Activated CD4-positive, alpha-beta T cell treated with anti-CD3 and anti-CD28 coated beads for 24 hours (primary cell): Measurements from ENCODE around the gene GPR84.

Source experiments
- DNase-seq, 2 donors: peaks; one replicate each; pipeline ENCODE4 v3.0.0-alpha.2; 2020; ENCODE audit warnings: low read depth in 2 of 2

GPR84 gene

DNA sequence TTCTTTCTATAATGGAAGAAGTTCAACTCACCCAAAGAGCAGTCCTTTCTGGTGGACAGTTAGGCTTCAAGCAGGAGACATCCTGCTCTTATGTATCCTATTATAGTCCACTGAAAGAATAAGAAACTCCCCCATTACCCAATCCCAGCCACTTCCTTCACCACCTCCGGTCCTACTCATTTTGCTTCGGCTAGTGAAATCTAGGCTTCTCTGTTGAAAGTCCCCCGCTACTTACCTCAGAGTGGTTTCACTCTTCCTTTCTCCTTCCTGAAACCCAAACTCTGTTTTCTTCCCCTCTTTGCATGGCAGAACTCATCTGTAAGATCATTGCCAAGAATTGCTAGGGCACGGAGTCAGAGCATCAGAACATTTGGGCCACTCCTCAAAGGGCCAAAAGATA is at the start of gene GPR84:
GPR84 (minus strand) TSS at position 74 of the 400 bp plus-strand sequence. CDS start 635 bp downstream, outside the sequence.
- no peak for DNase-seq

DNA sequence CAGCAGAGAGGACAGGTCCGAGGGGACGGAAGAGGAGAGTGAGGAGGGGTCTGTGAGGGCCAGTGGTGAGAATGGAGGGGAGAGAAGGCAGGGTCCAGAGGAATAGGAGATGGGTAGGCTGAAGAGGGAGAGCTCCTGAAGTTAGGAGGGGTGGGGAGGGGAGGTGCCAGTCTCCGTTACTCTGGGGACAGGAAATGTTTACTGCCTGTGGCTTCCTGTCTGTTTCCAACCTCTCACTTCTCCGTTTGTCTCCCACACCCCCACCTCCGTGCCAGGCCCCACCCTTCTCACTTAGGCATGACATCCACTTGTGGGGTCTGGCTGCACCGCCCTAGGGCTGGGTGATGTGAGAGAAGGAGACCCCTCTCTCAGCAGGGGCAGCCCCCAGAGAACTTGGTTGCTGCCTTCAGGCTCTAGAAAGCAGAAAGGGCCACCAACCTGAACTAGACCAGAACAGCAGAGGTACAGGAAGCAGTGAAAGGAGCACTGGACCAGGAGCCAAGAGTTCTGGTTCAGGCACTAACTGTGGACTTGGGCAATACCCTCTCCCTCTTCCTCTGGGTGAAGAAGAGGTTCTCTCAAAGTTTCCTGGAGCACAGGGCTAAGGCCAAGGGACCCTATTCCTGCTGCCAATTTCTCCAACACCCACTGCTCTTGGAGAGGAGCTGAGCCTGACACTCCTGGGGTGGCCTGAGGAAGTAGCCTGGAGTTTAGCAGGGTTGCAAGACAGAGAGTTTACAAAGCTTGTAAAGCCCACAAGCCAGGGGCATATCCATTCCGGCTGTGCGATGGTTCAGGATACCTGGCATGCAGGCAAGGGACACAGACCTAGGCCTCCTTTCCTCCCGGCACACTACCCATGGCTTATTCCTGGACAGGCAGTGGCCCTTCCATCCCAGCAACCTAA is 49.3 kb upstream of the GPR84 start:
- DNase-seq, result peak; percentile 29 to 43

DNA sequence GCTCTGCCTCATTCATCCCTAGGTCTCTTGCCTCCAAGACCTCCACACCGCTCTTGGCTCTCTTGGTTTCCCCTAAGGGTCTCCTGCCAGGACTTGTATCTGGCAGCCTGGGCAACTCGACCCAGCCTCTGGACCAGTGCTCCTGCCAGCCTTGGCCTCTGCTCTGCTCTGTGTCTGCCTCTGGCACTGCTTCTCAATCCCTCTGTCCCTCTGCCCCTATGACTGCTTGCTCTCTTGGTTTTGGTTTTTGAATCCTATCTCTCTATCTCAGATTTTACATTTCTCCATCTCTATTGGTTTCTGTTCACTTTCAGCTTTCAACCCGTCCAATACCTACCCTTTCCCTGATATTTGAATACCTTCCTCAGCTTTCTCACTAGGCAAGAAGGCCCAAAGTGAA is 48.5 kb upstream of the GPR84 start:
- DNase-seq, result no peak

DNA sequence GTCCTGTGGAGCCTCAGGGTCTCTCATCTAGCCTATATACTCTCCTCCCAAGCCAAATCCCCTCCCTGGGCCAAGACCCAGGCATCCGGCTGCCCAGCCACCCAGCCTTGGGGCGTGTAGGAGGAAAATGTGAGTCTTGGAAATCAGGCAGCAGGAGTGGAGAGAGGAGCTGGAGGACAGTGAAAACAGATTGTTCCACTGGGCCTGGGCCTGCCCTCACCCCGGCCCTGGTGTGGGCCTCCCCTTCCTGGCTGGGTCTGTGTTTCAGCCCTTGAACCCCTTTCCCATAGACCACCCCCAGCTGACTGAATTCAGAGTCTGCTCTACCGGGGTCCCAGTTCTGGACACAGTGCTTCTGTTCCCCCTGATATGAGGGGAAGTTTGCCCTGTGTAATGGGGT is 48.1 kb upstream of the GPR84 start:
- no peak for DNase-seq

DNA sequence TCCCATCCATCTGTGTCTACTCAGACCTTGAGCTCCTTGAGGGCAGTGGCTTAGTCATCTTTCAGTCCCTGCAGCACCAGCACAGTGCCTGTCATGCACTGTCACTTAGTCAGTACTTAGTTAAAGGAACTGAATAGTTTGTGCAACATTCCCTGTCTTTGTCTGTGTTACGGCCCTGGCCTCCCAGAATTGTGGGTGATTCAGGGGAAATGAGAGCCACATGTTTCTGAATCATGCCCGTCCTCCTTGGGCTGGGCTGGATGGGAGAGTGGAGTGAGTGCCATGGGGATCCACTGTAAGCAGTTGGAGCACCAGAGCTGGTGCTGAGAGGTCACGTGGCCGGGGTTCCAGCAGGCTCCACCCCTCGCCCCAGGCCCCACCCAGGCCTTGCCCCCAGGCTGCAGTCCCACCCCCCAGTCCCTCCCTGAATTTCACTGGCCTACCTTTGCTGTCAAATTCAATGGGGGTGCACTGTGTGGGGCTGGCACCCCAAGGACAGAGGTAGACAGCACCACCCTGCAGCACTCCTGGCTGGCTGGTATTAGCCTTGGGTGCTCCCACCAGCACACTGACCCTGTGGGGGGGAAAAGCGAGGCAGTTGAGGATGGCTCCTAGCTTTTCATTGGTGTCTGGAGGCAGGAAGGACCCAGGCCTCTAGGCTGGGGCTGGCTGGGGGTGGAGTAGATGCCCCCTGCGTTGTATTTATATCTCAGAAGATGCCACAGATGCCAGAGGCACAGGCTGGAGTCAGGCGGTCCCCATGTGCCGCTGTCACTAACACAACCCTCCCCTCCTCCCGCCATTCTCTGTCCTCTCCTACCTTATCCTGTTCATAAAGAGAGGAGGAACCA is 47.3 kb upstream of the GPR84 start:
- DNase-seq, result peak; percentile 31 to 47

DNA sequence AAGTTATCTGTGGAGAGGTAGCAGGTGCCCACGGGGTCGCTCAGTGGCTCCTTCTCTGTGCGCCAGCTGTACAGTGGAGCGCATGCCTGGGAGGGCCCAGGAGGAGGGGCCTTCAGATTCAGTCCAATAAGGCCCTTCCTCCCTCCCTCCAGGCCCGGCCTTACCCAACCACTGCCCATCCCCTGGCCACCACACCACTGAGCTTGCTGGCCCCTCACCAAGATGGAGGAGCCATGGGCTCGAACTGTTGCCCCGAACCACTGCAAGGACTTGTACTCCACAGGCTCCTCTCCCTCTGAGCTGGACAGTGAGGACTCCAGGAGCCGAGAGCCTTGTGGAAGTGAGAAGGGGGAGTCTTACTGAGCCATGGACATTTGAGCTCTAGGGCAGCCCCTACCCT is 45.0 kb upstream of the GPR84 start:
- no peak for DNase-seq

DNA sequence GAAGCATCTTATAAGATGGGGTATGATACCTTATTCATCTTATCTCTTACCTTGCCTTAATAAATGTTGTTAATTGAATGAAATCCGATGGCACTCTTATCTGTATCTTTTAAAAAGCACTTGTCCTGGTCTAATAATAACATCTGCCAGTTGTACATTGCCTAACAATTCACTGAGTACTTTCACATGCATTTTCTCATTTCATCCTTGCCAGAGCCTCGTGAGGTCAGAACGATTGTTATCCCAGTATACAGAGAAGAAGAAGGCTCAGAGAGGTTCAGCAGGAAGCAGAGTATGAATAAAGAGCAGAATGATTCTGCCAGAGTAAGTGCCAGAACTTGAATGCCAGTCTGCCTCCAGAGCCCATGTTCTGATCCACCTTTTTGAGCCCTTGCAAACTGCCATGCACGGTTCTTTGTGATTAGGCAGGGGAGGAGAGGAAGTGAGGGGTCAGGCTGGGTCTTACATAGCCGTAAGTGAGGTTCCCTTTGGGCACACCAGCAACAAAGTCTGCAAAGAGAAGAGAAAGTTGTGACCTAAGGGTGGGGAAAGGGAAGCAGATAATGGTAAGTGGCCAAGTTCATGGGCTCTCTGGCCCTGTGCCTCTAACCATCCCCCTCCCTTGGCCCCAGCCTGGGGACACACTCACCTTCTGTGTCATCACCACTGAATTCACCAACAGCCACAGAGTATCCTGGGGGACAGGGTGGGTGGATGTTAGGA is 43.1 kb upstream of the GPR84 start:
- no peak for DNase-seq

DNA sequence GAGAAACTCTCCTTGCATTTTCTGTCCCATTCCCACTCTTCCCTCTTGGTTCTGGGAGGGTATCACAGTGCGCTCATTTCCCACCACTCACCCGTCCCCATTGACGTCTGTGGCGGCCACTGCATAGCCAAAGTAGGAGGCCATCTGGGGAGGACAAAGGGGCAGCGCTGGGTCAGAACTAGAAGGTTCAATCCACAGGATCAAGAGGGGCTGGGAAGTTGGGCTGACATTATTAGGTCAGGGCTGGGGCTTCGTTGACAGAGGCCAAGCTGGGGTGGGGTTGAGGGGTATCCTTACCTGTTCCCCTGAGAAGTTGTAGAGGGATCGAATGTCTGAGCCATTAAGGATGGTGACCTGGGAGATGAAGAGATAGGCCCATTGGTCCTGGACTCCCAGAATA is 41.3 kb upstream of the GPR84 start:
- DNase-seq, result no peak

DNA sequence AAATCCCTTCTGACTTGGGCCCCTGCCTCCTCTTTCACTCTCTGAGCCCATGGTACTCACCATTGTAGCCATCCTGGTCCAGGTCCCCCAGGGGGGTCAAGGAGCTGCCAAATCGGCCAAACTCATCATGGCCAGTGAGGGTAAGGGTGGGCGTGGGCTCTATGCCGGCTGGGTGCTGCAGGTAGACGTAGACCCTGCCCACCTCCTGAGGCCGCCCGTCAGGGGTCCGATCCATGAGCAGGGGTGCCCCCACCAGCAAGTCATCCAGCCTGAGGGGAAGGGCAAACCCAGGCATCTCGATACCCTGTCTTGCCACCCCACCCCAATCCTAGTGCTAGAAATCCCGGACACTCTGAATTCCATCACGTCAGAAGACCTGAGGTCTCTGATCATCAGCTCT is 40.8 kb upstream of the GPR84 start:
- no peak for DNase-seq

DNA sequence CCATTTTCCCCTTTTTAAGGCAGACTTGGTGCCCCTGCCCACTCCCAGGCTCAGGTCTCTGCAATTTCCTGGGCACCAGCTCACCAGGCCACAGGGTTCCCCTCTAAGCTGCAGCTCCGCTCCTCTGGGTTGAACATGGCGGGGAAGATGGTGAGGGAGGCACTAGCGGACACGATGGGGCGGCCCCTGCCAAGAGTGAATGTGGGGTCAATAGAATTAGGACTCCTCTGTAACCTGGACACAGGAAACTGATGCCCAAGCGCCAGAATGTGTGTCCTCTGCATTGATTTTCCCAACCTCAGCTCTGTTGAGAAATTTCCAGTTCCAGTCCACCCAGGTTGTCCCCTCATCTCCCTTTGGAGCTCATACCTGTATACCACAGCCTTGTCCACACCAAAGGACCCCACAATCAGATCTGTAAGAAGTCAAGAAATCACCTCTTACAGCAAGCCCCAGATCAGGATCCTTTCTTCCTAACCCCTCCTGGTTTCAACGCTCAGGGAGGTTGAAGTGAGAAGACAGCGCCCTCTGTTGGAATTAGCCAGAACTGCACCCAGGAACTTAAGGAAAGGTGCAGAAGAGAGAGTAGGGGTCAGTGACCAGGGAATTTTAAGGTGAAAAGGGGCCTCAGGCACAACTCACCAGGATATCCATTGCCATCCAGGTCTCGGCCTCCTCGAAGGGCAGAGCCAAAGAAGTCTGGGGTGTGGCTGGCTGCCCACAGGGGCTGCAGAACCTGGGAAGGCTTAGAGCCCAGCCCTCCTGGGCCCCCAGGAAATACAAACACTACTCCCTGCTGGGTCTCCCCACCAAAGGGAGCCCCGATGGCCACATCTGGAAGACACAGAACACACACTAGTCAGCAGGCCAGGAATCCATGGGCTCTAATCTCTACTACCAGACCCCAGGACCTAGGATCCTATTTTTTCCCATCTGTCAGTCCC is 40.0 kb upstream of the GPR84 start:
- peak; percentile 46 to 51 for DNase-seq

DNA sequence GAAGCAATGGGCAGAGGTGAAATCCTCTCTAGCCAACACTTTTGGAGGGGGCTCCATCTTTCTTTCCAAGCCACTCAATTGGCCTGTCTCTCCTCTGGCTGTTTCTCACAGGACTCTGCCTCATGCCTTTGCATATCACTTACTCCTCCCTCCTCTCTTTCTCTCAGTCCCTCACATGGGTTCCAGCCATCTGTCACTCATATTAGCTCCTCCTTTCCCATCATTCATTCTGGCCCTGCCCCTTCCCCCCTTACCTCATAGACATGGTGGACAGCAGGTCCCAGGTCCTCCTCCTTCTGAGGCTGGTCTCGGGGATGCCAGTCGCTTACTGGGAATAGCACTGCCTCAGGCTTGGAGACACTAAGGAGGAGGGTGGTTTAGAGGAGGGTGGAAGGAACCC is 36.8 kb upstream of the GPR84 start:
- DNase-seq, result no peak

DNA sequence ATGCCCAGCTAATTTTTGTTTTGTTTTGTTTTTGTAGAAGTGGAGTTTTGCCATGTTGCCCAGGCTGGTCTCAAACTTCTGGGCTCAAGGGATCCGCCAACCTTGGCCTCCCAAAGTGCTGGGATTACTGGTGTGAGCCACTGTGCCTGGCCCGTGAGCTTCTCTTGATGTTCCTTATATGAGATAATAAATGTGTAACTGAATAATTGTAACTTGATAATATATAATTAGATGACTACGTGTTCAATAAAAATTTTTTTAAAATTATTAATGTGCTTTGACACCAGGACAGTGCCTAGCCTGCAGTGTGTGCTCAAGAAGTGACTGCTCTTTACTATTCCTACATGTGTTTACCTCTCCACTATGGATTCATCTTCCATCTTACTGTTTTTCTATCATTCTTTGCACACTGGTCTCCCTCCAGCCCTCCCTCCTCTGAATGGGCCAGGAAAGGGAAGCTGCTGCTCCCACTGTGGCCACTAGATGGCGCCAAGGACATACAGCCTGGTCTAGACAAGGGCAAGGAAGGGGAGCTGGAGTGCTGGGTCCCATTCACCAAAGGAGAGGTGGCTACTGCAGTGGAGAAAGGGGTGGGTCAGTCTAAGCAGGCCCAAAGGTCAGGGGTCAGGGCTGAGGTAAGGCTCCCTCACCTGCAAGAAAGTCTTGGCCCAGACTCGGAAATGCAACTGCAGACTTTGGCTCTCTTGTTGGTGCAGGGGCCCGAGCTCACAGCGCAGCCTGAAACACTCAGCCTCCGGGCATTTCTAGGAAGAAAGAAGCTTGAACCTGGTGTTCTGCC is 34.9 kb upstream of the GPR84 start:
- peak; percentile 83 to 85 for DNase-seq

DNA sequence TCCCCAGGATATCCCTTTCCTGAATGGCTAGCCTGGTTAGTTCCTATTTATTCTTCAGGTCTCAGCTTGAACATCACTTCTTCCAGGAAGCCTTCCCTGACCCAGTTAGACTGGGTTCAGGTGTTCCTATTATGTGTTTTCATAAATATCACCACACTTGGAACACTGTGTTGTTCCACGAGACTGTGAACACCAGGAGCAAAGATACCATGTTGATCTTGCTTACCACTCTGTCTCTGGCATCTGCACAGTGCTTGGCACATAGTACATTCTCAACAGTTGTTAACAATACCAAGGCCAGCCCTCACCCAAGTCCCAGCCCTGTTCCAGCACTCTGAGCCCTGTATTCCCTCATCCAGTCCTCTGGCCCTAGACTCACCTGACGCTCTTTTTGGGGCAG is 33.9 kb upstream of the GPR84 start:
- no peak for DNase-seq

DNA sequence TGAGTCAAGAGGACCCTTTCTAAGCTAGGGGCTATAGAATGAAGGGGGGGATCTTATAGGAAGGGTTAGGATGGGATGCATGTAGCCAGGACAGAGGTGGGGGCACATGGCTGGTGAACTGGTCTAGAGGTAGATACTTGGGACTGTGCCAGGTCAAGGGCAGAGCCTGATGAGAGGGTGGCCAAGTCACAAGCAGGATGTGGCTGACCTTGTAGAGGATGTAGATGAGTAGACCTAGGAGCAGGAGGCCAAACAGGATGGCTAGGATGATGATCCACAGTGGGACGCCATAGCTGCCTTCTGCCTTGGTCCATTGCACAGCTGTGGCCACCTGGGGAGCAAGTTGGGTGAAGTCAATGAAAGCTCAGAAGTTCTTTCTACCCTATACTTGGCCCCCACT is 32.9 kb upstream of the GPR84 start:
- no peak for DNase-seq

DNA sequence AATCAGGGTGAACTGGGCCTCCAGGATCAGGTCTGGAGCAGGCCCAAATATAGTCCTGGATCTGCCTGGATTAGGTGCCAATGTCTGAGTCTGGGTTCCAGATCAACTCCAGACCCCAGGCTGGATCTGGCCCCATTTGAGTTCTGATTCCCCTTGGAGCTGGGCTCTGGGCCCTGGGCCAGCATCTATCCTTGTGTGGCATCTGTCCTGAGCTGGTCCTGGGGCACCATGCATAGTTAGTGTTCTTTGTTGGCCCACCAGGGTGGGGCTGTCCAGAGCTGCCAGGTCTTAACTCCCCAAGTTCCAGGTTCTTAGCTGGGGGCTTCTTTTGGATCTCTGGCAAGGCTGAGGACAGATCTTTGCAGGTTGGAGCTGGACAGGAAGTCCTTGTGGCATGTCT is 31.3 kb upstream of the GPR84 start:
- DNase-seq, result no peak

DNA sequence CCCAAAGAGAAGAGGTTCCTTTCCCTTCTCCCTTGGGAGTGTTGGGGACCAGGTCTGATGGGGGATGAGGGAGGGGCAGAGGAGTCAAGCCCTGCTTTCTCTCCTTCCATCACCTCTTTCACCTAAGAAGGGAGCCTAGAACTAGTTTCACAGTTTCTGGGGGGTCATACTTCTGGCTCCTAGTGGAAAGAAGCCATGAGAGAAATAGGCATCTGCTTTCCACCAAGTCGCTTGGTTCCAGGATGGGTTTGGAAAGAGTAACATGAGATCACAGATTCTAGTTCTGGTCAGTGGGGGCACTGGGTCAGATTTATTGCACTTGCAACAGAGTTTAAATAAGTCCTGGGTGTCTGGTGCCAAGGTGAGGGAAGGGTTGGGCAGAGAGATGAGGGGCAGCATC is 30.7 kb upstream of the GPR84 start:
- no peak for DNase-seq

DNA sequence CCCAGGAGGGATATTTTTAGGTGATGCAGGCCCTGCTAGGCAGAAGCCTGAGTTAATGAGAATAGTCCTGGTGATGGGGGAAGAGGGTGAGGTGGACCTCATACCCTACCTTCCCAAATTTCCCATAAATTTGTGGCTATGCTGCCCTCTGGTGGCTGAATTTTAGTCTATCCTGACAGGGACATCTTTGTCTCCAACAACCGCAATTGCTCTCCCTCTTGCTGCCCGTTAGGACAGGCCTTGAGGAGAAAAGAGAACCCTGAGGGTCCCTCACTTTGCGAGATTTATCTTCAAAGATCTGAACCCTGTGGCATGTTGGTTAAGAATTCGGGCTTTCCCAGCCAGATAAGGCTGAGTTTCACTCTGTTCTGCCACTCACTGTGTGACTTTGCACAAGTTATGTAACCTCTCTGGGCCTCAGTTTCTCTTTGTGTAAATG is 30.0 kb upstream of the GPR84 start:
- peak in 1 of 2 donors; percentile 50 for DNase-seq

DNA sequence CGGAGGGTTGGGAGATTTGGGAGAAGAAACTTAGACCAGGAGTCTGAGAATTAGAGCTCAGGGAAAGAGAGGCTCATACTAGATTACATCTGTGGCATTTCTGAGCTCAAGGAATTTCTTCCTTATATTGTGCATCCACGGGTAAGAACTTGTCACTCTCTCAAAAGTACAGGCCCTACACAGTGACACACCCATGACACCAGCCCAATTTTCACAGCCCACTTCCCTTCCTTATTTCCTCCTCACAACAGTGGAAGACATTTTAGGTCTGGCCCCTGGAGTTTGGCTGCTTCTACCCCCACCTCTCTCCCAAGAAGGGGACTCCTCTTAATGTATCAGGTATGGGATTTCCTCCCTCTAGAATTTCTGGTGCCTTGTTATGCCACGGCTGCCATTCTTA is 29.5 kb upstream of the GPR84 start:
- no peak for DNase-seq

DNA sequence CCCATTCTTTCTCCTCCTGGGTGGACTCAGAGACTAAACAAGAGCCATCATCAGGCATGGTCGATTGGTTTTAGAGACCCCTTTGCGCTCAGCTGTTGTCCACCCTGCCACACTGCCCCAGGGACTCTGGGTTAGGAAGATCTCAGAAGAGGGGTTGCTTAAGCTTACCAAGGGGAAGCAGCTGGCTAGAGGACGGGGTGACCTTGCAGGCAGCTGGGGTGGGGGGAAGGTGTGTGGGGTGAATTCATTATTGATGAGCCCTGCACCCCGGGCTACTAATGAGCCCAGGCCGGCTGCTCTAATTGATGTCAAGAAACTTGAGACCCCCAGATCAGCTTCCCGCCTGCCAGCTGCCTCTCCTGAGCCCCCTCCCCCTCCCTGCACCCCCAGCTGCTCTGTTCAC is 28.9 kb upstream of the GPR84 start:
- no peak for DNase-seq
